ENCODE results near the gene LIPC. TPM values are rescaled to one million over a fixed set of nuclear protein-coding genes. Genes with fewer than 3 reads are reported as not detected.

Gene LIPC
- total RNA-seq, 1 donor from 2014 or later: 0.64 TPM

- no peak overlapping the region for H3K27ac ChIP-seq
- no peak for ATAC-seq
- H3K27me3 ChIP-seq: no peaks in the 10 kb centered on the region
- H3K36me3 ChIP-seq: no peaks in the 10 kb centered on the region
- intact Hi-C loops (cut with DNase I): no loop called here
- DNase-seq: no peak
- TF ChIP-seq, protein P1, sequence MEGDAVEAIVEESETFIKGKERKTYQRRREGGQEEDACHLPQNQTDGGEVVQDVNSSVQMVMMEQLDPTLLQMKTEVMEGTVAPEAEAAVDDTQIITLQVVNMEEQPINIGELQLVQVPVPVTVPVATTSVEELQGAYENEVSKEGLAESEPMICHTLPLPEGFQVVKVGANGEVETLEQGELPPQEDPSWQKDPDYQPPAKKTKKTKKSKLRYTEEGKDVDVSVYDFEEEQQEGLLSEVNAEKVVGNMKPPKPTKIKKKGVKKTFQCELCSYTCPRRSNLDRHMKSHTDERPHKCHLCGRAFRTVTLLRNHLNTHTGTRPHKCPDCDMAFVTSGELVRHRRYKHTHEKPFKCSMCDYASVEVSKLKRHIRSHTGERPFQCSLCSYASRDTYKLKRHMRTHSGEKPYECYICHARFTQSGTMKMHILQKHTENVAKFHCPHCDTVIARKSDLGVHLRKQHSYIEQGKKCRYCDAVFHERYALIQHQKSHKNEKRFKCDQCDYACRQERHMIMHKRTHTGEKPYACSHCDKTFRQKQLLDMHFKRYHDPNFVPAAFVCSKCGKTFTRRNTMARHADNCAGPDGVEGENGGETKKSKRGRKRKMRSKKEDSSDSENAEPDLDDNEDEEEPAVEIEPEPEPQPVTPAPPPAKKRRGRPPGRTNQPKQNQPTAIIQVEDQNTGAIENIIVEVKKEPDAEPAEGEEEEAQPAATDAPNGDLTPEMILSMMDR (IDR thresholded peaks at IDR 0.05): no peak
- H3K9me3 ChIP-seq: no peaks in the 10 kb centered on the region
- no peaks in the 10 kb centered on the region for H3K4me1 ChIP-seq
- no peak overlapping the region for H3K4me3 ChIP-seq
These were observed 30.5 kb upstream of the LIPC start for GRCh38 chr15:58401276-58401675.

GRCh38 chr15:58401991-58402649 lies 29.7 kb upstream of the LIPC start:
- Histone ChIP-seq H3K9me3 (no peaks in the 10 kb centered on the region), H3K4me3 (no peak overlapping the region), H3K27ac (no peak overlapping the region), H3K4me1 (no peaks in the 10 kb centered on the region), H3K36me3 (no peaks in the 10 kb centered on the region), H3K27me3 (no peaks in the 10 kb centered on the region)
- intact Hi-C loops (cut with DNase I): no loop called here
- TF ChIP-seq, protein P1 (IDR thresholded peaks at IDR 0.05): no peak
- ATAC-seq (no peak), DNase-seq (no peak)

DNA sequence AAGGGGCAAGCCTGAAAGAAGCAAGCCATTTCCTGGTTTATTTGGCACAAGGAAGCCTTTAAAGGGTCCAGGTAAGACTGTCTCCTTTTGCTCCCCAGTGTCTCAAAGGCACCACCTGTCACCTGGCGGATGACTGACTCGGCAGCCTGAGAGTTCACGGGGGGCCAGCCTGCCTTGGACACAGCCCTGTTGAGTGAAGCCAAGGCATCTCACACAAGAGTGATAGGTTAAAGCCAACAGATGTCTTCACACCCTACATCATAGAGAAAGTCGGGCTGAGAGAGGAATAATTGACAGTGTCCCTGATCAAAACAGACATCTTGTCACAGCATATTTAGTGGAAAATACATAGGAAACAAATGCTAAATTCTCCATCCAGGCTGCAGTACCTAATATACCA lies 28.2 kb upstream of the LIPC start:
- Histone ChIP-seq H3K4me3 (no peak overlapping the region), H3K9me3 (no peaks in the 10 kb centered on the region), H3K27ac (no peak overlapping the region), H3K27me3 (no peaks in the 10 kb centered on the region), H3K4me1 (no peaks in the 10 kb centered on the region), H3K36me3 (no peaks in the 10 kb centered on the region)
- TF ChIP-seq, protein P1 (IDR thresholded peaks at IDR 0.05): no peak
- DNase-seq: no peak
- no peak for ATAC-seq
- intact Hi-C loops (cut with DNase I): no loop called here

GRCh38 chr15:58404020-58404419 lies 27.8 kb upstream of the LIPC start:
- TF ChIP-seq, protein P1 (IDR thresholded peaks at IDR 0.05): no peak
- DNase-seq (no peak), ATAC-seq (no peak)
- no peaks in the 10 kb centered on the region for H3K36me3 ChIP-seq
- no peaks in the 10 kb centered on the region for H3K9me3 ChIP-seq
- no peaks in the 10 kb centered on the region for H3K27me3 ChIP-seq
- intact Hi-C loops (cut with DNase I): no loop called here
- H3K4me3 ChIP-seq: no peak overlapping the region
- H3K4me1 ChIP-seq: no peaks in the 10 kb centered on the region
- H3K27ac ChIP-seq: no peak overlapping the region

DNA sequence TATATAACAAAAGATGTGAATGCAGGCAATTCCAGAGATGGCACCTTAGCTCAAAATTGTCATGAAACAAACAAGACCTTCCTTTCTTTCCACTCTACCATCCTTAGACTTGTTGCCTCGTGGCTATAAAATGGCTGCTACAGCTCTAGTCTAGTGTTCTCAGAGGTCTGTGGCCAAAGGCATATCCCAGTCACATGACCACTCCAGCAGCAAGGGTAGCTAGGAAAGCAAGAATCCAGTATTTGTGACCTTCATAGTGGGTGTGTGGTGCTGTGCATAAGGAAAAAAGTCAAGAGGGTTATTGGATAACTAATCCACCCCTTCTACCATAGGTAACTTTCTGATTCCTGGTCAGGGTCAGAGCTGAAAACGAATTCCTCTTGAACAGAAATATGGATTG lies 27.1 kb upstream of the LIPC start:
- no peak for DNase-seq
- Histone ChIP-seq H3K4me3 (no peak overlapping the region), H3K36me3 (no peaks in the 10 kb centered on the region), H3K27ac (no peak overlapping the region), H3K4me1 (no peaks in the 10 kb centered on the region), H3K9me3 (no peaks in the 10 kb centered on the region), H3K27me3 (no peaks in the 10 kb centered on the region)
- ATAC-seq: no peak
- TF ChIP-seq, protein P1 (IDR thresholded peaks at IDR 0.05): no peak
- intact Hi-C loops (cut with DNase I): no loop called here

GRCh38 chr15:58405865-58406264 lies 25.9 kb upstream of the LIPC start:
- Histone ChIP-seq H3K4me3 (no peak overlapping the region), H3K9me3 (no peaks in the 10 kb centered on the region), H3K36me3 (no peaks in the 10 kb centered on the region), H3K27ac (no peak overlapping the region), H3K27me3 (no peaks in the 10 kb centered on the region), H3K4me1 (no peaks in the 10 kb centered on the region)
- TF ChIP-seq, protein P1 (IDR thresholded peaks at IDR 0.05): no peak
- intact Hi-C loops (cut with DNase I): no loop called here
- no peak for ATAC-seq
- no peak for DNase-seq

Measured in upper lobe of right lung (tissue), 1 donor.